HepG2 (cell line): Measurements from ENCODE around the gene YWHAB.

Experiments
- ZNF607 ChIP-seq: sonication (generic); formaldehyde crosslinking; IDR thresholded peaks from 2 replicates; pipeline ENCODE4 v1.5.1; 2020; ENCODE audit warnings: missing genetic modification reagents, mild to moderate bottlenecking, borderline replicate concordance
- TF ChIP-seq, protein P1 (sequence below), 2 experiments: IDR thresholded peaks; 2 replicates each; pipeline ENCODE4 v1.6.1; 2011 to 2012; ENCODE audit warnings: low read length in 2 of 2, borderline replicate concordance in 1 of 2, low read depth in 1 of 2, mild to moderate bottlenecking in 1 of 2, moderate library complexity in 1 of 2
- TF ChIP-seq, protein P2 (sequence below): IDR thresholded peaks from 2 replicates; pipeline ENCODE4 v1.6.1; 2018; ENCODE audit warnings: missing genetic modification reagents, mild to moderate bottlenecking, missing compliant biosample characterization

DNA sequence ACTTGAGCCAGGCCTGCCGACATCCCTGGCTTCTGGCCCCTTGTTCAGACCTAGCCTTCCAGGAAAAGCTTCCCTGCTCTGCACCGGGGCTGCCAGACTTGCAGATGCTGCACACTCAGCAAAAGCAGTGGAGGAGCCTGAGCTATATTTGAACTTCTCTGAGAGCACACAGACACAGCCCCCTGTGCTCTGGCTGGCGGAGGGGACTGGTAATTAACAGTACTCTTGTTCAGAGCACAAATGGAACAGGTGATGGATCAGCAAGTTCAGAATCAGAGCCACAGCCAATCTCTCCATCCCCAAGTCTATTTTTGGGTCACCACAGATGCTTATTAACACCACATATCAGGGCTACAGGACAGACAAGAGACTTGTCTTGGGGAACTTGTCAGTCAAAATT is 47.6 kb upstream of the YWHAB start:
- TF ChIP-seq, protein P1, sequence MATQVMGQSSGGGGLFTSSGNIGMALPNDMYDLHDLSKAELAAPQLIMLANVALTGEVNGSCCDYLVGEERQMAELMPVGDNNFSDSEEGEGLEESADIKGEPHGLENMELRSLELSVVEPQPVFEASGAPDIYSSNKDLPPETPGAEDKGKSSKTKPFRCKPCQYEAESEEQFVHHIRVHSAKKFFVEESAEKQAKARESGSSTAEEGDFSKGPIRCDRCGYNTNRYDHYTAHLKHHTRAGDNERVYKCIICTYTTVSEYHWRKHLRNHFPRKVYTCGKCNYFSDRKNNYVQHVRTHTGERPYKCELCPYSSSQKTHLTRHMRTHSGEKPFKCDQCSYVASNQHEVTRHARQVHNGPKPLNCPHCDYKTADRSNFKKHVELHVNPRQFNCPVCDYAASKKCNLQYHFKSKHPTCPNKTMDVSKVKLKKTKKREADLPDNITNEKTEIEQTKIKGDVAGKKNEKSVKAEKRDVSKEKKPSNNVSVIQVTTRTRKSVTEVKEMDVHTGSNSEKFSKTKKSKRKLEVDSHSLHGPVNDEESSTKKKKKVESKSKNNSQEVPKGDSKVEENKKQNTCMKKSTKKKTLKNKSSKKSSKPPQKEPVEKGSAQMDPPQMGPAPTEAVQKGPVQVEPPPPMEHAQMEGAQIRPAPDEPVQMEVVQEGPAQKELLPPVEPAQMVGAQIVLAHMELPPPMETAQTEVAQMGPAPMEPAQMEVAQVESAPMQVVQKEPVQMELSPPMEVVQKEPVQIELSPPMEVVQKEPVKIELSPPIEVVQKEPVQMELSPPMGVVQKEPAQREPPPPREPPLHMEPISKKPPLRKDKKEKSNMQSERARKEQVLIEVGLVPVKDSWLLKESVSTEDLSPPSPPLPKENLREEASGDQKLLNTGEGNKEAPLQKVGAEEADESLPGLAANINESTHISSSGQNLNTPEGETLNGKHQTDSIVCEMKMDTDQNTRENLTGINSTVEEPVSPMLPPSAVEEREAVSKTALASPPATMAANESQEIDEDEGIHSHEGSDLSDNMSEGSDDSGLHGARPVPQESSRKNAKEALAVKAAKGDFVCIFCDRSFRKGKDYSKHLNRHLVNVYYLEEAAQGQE (IDR thresholded peaks at IDR 0.05; ENCODE audit: borderline replicate concordance in 1 of 2, low read depth in 1 of 2, low read length in 2 of 2) = no peak
- TF ChIP-seq ZNF607 (CRISPR knock-in tag) = no peak
- TF ChIP-seq, protein P2, sequence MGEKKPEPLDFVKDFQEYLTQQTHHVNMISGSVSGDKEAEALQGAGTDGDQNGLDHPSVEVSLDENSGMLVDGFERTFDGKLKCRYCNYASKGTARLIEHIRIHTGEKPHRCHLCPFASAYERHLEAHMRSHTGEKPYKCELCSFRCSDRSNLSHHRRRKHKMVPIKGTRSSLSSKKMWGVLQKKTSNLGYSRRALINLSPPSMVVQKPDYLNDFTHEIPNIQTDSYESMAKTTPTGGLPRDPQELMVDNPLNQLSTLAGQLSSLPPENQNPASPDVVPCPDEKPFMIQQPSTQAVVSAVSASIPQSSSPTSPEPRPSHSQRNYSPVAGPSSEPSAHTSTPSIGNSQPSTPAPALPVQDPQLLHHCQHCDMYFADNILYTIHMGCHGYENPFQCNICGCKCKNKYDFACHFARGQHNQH (CRISPR knock-in tag) = no peak
